GM12801 (cell line): ENCODE data around the gene KCNC1.

Experiments
- TF ChIP-seq, protein P1 (sequence below): IDR thresholded peaks from one replicate; pipeline ENCODE4 v1.5.1; 2011; ENCODE audit warnings: control low read depth; ENCODE audit not compliant: insufficient read length; ENCODE audit errors: extremely low read depth

Gene KCNC1

DNA sequence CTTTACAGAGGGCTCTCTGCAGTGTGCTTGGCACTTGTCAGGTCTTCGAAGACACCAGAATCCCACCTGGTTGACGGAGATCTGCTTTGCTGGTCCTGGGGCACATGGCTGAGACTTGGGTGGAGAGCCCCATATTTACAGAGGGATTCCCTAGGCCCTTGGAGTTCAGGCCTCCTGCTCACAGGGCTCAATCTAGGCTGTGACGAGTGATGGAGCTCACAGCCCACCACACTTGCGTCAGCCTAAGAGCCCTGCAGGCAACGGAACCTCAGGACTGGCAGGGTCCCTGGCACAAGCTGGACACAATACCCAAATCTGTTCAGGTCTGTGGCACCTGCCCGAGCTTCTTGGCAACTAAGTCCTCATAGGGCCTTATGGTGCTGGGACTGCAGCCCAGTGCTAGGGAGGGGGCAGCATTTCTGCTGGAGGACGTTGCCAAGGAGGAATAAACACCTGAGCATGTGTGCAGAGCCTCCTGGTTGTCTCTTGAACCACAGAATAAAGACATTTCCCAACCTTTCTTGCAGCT lies 59.1 kb downstream of the KCNC1 start:
- TF ChIP-seq, protein P1, sequence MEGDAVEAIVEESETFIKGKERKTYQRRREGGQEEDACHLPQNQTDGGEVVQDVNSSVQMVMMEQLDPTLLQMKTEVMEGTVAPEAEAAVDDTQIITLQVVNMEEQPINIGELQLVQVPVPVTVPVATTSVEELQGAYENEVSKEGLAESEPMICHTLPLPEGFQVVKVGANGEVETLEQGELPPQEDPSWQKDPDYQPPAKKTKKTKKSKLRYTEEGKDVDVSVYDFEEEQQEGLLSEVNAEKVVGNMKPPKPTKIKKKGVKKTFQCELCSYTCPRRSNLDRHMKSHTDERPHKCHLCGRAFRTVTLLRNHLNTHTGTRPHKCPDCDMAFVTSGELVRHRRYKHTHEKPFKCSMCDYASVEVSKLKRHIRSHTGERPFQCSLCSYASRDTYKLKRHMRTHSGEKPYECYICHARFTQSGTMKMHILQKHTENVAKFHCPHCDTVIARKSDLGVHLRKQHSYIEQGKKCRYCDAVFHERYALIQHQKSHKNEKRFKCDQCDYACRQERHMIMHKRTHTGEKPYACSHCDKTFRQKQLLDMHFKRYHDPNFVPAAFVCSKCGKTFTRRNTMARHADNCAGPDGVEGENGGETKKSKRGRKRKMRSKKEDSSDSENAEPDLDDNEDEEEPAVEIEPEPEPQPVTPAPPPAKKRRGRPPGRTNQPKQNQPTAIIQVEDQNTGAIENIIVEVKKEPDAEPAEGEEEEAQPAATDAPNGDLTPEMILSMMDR = no peak

DNA sequence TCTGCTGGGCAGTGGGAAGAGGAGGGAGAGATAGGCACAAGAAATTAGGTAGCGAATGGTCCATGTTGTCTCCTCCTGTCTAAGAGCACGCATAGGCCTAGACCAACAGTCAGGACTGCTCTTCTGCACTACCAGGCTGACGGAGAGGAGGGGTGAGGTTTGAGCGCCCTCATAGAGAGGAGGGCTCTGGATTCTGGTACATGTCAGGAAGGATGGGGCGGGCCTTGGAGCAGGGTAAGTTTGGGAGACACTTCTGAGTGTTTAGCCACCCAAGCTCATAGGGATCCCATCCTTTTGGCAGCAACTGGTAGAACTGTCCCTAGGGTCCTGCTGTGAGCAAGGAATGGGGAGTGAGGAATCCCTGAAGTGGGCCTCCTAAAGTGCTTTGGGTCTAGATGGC lies 60.4 kb downstream of the KCNC1 start:
- TF ChIP-seq, protein P1 = no peak

DNA sequence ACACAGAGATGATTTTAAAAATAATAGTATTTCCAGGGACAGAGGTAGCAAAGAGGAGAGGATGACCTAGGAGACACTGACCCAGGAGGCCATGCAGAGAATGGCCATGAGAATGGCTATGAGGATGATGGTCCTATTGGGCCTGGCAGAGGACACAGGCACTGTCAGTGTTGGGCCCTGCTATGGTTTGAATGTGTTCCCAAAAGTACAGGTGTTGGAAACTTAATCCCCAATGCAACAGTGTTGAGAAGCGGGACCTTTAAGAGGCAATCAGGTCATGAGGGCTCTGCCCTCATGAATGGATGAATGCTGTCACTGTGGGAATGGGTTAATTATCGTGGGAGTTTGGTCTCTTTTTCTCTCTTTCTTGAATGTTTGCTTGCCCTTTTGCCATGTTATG lies 61.6 kb downstream of the KCNC1 start:
- TF ChIP-seq, protein P1 = no peak

DNA sequence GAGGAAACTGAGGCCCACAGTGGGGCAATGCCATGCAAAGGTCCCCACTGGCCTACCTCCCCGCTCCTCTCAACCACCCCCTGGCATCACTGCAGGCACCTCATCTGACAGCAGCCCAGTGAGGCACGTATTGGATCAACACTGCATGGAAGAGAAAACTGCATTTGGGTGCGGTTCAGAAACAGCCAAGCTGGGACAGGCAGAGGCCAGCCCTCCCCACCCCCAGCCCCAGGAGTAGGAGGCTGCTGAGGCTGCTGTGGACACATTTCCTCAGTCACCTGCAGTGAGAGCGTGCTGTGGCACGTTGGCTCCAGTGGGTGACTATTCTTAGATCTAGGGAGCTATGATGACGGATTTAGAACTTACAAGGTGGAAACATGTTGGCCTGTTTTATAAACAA lies 63.7 kb downstream of the KCNC1 start:
- TF ChIP-seq, protein P1 = no peak

DNA sequence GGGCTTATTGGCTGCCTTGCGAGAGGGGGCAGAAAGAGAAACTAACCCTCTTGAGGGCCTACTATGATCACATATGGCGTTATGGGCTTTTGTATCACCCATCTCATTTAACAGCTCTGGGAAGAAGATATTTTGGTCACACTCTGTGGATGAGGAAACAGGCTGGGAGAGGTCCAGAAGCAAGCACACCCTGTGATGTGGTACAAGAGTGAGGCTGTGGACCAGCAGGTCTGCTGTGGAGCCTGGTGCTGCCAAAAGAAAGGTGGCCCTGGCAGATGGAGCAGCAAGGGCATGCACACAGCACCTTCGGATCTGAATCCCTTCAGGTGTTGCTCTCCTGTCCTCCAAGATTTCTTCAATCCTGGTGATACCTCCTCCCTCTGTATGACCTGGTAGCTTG lies 64.1 kb downstream of the KCNC1 start:
- TF ChIP-seq, protein P1 = no peak

DNA sequence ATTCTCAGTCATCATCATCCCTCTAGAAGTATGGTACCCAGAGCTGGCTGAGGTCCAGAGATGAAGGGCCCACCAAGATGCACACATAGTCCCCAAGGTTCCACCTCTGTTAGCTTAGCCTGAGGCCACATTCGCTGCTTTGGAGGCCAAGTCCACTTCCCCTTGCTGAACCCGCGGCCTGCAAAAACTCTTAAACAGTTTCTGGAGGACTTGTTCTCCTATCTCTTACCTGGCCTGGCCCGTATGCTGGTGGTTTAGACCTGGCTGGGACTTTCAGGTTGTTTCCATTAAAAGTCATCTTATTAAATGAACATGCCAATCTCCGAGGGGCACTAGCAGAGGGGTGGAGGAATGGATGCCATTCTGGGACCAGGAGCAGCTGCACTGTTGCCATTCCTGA lies 64.6 kb downstream of the KCNC1 start:
- TF ChIP-seq, protein P1 = no peak

DNA sequence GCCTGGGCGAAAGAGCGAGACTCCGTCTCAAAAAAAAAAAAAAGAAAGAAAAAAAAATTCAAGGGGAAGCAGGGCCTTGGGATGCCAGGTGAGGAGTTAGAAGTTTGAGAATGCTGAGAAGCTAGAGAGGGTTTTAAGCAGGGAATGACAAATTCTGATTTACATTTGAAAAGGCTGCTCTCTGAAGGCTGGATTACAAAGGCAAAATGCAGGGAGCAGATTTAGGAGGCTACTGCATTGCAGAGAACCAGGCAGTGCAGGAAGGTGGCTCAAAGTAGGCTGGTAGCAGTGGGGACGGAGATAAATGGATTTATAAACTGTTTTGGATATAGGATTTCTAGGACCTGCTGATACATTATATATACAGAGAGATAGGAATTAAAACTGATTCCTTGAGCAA lies 66.6 kb downstream of the KCNC1 start:
- TF ChIP-seq, protein P1 = no peak

DNA sequence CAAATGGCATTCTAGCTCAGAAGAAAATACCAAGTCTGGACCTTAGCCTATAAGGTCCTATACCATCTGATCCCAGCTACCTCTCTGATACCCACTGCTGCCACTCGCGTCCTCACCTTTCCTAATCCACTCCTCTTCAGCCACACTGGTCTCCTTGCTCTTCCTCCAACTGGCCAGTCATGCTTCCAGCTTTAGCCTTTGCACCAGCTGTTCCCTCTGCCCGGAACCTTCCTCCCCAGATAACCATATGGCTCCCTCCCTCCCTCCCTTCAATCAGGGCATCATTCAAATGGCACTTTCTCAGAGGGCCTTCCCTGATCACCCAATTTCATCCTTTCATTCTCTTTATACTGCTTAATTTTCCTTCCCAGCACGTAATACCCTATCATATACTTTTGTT lies 67.9 kb downstream of the KCNC1 start:
- TF ChIP-seq, protein P1 = no peak
